Stimulated activated CD8-positive, alpha-beta memory T cell treated with anti-CD3 and anti-CD28 coated beads, Interleukin-2, amount 100 ng/mL, for 48 hours (primary cell): Measurements from ENCODE around the gene OOSP2.

Experiments used
- DNase-seq, 2 donors: peaks; one replicate each; pipeline ENCODE4 v3.0.0-alpha.2; 2020; ENCODE audit warnings: low read depth in 2 of 2

Gene OOSP2

DNA sequence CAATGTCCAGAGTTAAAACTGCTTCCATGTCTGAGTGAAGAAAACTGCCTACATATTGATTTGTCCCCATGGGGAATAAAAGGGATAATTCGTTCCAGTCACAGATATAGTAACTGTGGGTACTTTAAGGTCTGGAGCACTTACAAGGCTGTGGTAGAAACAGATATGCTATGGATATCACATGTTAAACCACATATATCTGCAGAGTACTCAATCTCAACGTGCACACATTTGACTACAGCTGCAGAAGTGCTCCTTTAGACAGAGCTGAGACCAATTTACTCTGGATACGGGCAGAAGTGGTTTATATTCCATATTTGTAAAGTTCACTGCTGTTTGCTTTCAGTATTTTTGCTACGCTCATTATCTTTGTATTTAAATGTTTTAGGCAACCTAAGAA, 38.5 kb downstream of the OOSP2 start:
- no peak for DNase-seq

DNA sequence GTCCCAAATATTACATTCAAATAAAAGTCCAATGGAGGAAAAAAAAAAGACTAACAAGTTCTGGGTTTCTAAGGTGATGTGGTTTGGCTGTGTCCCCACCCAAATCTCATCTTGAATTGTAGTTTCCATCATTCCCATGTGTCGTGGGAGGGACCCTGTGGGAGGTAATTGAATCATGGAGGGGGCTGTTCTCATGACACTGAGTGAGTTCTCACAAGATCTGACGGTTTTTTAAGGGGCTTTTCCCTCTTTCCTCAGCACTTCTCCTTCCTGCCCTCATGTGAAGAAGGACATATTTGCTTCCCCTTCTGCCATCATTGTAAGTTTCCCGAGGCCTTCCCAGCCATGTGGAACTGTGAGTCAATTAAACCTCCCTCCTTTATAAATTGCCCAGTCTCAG, 40.3 kb downstream of the OOSP2 start:
- DNase-seq: no peak

DNA sequence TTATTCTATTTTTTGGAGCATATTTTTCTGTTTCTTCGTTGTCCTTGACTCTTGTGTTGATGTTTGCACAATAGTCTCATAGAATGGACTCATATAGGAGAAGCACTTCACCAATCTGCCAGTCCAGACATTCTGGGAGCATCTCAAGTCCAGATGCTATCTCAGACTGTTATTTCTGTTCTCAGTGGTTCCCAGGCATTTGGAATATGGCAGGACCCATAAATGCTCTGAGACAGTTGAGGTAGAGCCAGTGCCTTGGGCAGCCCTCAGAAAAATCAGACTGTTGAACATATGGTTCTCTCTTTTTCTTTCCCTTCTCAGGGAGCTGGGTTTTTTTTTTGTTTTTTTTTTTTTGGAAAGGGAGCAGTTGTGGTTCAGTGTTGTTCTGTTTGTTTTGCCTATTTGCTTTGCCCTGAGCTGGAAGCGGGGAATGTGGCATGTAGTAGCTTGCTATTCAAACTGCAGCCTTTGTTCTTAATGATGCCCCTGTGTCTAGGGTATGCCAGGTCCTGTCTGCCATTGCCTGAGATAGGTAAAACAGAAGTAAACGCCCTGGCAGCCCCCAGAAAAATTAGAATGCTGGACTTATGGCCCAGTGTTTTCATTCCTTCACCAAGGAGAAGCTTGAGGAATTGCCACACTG, 44.5 kb downstream of the OOSP2 start:
- DNase-seq: no peak

DNA sequence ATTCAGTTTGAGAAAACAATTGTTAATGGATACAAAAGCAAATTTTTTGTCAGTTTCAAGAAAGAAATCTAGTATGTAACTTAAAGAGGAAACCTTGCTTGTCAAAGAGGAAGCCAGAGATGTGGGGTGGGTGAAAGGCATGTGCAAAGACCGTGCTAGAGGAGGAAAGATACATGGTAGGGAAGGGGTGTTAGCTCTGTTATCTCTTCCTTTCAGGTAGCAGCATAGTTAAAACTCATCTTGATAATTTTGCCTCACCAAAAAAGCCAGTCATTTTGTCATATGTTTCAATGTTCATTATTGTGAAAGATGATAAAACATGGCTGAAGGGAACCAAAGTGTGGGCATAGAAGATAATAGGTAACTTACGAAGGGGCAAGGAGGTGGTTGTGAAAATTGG, 45.7 kb downstream of the OOSP2 start:
- no peak for DNase-seq

DNA sequence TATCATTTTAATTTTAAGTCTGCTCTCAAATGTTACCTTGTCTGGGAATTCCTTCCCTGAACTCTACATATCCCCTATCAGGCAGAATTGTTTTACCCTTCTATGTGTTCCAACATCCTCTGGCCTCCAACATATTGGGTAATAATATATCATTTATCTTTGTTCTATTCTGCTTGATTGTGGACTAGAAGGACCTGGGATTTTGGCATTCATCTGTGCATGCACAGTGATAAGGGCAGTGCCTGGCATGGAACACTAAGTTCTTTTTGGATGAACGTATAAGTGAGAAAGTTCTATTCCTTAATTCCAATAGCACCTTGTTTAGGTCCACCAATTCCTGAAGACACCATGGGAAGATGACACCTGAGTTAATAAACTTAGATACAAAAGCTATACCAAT, 47.0 kb downstream of the OOSP2 start:
- no peak for DNase-seq

DNA sequence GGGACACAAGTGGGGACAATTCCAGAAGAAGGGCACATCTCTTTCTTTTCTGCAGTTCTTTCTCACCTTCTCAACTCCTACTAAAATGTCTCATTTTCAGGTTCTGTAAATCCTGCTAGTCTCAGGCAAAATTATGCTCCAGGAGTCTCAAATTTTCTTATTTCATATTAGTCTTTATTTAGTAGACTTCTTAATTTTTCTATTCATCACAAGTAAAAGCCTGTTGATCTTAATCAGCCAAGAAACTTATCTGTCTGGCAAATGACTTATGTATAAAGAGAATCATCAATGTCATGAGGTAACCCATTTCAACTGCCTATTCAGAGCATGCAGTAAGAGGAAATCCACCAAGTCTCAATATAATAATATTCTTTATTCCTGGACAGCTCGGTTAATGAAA, 48.2 kb downstream of the OOSP2 start, which contains the start of gene MS4A2:
Gene MS4A2 (plus strand): TSS at position 301 of the 400 bp plus-strand sequence. CDS start 102 bp downstream, outside the sequence.
- no peak for DNase-seq

DNA sequence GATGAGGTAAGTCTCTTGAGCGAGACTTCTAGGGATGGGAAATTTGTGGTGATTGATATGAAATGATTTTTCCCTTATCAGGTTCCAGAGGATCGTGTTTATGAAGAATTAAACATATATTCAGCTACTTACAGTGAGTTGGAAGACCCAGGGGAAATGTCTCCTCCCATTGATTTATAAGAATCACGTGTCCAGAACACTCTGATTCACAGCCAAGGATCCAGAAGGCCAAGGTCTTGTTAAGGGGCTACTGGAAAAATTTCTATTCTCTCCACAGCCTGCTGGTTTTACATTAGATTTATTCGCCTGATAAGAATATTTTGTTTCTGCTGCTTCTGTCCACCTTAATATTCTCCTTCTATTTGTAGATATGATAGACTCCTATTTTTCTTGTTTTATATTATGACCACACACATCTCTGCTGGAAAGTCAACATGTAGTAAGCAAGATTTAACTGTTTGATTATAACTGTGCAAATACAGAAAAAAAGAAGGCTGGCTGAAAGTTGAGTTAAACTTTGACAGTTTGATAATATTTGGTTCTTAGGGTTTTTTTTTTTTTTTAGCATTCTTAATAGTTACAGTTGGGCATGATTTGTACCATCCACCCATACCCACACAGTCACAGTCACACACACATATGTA, 55.4 kb downstream of the OOSP2 start:
- DNase-seq: no peak

DNA sequence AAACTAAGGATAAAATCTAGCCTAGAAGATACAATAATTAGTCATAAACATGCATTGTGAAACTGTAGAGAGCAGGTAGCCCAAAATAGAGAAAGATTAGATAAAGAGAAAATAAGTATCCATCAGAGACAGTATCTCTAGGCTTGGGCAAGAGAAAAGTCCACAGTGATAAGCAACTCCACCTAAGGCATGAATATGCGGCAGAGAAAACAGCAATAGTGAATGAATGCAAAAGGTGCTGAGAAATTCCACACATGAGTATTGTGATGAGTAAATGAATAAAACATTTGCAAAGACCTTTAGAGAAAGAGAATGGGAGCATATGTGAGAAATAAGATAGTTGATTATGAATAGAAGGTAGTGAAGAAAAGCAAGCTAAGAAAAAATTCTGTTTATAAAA, 57.0 kb downstream of the OOSP2 start:
- DNase-seq: no peak
